ENCODE measurements around the gene NEK10. TPM values are rescaled to one million over a fixed set of nuclear protein-coding genes. Genes with fewer than 3 reads are reported as not detected.

NEK10 gene, protein sequence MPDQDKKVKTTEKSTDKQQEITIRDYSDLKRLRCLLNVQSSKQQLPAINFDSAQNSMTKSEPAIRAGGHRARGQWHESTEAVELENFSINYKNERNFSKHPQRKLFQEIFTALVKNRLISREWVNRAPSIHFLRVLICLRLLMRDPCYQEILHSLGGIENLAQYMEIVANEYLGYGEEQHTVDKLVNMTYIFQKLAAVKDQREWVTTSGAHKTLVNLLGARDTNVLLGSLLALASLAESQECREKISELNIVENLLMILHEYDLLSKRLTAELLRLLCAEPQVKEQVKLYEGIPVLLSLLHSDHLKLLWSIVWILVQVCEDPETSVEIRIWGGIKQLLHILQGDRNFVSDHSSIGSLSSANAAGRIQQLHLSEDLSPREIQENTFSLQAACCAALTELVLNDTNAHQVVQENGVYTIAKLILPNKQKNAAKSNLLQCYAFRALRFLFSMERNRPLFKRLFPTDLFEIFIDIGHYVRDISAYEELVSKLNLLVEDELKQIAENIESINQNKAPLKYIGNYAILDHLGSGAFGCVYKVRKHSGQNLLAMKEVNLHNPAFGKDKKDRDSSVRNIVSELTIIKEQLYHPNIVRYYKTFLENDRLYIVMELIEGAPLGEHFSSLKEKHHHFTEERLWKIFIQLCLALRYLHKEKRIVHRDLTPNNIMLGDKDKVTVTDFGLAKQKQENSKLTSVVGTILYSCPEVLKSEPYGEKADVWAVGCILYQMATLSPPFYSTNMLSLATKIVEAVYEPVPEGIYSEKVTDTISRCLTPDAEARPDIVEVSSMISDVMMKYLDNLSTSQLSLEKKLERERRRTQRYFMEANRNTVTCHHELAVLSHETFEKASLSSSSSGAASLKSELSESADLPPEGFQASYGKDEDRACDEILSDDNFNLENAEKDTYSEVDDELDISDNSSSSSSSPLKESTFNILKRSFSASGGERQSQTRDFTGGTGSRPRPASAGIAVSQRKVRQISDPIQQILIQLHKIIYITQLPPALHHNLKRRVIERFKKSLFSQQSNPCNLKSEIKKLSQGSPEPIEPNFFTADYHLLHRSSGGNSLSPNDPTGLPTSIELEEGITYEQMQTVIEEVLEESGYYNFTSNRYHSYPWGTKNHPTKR
- total RNA-seq: 1 to 10 TPM; 1.0 to 1.3 TPM

DNA sequence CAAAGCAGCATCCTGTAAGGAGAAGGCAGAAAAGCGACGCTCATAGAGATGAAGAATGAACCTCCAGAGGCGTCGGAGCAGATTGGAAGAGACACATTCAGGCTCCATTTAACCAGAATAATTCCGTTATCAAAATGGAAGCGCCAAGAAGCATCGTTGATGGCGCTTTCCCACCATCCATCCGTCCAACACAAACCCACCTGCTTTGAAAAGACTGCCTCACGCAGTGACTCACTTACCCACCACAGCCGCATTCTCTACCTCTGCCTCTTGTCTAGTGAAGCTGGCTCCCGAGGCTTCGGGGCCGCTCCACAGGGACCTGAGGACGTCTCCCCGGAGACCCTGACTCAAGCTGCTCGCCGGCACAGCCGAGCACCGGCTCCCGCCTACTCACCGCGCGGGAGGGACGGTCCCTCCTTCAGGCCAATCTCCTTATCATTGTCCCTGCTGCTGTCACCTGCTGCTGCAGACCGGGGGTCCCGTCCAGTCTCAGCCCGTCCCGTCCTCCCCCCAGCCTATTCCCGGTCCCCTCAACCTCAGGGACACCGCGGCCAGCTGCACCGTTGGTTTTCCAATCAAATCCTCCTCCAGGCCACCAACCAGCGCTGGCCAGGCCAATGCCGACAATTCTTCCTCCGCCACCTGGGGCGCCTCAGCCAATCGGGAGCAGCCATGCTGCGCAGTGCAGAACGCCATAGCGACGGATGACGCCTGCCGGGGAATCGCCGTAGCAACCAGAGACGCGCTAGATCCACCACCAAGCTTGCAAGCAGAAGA lies at the start of gene NEK10:
Gene NEK10, minus strand, starts transcription at position 553 of the 777 bp plus-strand sequence. CDS start 16,501 bp downstream, outside the sequence.

Small RNAs within 50 kb of the gene (small RNA-seq; reads per million reads assigned to genes)
- 0 reads per million in 2 donors for gene MINOS1P3
- 0 reads per million in 2 donors for gene RNU6-342P

Other genes with a start within 250 kb of the NEK10 start
- 10 to 100 TPM; 44.4 to 68.9 TPM for gene SLC4A7, start 115.0 kb upstream of the NEK10 start, total RNA-seq

All from melanocyte of skin (primary cell).